Activated T-cell treated with anti-CD3 and anti-CD28 coated beads, Interleukin-2, amount 50 U/mL, for 48 hours (primary cell): Measurements from ENCODE around the gene FADS6.

Experiments
- DNase-seq, 2 experiments: peaks; one replicate each; pipeline ENCODE4 v3.0.0-alpha.2; 2020

The FADS6 gene, protein sequence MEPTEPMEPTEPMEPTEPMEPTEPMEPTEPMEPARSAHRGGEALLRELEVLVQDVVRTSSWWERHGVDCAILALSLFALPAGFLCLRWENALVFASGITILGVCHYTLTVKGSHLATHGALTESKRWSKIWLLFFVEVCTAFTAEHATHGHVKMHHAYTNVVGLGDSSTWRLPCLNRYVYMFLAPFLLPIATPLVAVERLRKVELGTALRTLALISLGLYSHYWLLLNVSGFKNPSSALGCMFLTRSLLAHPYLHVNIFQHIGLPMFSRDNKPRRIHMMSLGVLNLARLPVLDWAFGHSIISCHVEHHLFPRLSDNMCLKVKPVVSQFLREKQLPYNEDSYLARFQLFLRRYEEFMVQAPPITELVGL

DNA sequence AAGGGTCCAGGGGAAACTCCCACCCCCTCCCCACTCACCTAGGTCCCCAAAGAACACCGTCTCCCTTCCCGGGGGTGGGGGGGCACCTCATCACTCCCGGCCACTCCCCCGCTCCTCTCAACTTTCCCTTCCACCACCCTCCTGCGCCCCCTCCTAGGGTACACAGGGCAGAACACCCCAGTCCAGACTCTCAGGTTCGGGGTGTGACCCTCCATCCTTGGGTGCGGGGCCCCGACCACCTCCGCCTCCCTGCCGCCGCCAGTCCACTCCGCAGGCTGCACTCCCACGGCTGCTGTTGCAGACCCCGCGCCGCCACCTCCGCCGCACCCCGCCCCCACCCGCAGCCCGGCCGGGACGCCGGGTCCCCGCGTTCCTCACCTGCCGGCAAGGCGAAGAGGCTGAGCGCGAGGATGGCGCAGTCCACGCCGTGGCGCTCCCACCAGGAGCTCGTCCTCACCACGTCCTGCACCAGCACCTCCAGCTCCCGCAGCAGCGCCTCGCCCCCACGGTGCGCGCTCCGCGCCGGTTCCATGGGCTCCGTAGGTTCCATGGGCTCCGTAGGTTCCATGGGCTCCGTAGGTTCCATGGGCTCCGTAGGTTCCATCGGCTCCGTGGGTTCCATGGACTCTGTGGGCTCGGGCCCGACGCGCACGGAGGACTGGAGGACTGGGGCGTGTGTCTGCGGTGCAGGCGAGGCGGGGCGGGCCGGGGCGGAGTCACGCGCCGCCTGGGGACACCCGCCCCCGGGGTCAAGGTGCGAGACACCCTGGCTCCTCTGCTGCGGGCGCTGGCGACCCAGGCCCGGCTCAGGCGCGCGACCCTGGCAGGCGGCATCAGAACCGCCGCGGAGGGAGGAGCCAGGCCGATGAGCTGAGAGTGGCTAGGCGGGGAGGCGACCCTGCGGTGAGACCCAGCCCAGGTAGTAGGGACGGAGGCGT lies at the start of gene FADS6:
FADS6 (minus strand) TSS at position 660 of the 938 bp plus-strand sequence; CDS start at position 622, 38 bp downstream.
- DNase-seq: no peak

DNA sequence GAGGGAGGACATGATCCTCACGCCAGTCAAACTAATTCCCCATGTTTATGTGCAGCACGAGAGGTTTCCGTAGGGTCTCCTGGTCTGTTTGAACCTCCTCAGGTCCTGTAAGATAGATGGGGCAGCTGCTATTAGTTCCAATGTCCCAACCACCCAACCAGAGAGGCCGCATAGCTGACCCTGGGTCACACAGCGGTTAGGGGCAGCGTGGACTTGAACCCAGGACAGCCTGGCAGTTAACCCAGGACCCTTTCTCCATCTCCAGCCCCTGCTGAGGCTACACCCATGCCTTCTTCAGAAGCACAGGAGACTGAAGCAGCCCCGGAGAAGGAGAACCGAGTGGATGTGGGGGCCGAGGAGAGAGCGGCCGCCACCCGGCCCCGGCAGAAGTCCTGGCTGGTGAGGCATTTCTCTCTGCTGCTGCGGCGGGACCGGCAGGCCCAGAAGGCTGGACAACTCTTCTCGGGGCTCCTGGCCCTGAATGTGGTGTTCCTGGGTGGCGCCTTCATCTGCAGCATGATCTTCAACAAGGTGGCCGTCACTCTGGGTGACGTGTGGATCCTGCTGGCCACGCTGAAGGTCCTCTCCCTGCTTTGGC lies 47.8 kb upstream of the FADS6 start:
- DNase-seq: no peak

DNA sequence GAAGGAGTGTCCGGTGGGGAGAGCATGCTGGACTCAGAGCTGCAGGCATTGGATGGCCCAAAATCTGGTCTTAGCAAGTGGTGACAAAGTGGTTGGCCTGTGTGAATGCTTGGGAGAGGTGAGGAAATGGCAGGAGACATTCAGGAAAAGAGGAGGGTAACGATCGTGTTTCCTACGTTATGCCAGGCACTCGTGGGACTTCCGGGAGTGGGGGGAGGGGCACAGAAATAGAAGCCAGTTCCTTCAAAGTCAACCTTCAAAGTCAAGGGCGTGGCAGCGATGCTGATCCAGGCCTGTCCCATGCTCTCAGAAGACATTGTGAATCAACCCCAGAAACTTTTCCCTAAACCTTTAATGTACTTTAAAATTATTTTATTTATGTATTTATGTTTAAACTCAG lies 46.1 kb upstream of the FADS6 start:
- no peak for DNase-seq

DNA sequence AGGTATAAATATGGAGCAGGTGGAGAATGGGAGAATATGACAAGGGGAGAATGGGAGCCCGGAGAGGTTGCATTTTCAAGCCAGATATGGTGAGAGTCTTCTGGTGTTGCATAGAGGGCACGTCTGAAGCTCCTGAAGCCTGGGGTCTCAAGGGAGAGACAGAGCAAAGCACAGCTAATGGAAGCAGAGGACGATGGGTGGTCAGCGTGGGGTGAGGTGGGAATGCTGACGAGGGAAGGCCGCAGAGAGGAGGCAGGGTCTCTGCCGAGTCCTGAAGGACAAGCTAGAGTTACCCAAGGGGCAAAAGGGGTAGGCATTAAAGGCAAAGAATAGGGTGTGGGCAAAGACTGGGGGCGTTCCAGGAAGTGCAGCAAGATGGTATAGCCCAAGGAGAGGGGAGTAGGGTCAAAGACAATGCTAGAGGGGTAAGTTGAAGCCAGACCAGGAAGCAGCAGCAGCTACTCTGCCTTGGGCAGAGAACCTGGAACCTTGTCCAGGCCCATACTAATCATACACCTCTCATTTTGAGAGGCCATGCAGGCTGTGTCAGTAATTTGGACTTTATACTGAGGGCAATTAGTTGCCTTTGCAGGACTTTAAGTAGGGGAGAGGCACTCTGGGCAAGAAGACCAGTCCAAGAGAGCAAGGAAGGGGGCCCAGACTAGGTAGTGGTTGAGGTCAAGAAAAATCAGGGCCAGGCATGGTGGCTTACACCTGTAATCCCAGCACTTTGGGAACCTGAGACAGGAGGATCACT lies 44.9 kb upstream of the FADS6 start:
- DNase-seq: no peak

DNA sequence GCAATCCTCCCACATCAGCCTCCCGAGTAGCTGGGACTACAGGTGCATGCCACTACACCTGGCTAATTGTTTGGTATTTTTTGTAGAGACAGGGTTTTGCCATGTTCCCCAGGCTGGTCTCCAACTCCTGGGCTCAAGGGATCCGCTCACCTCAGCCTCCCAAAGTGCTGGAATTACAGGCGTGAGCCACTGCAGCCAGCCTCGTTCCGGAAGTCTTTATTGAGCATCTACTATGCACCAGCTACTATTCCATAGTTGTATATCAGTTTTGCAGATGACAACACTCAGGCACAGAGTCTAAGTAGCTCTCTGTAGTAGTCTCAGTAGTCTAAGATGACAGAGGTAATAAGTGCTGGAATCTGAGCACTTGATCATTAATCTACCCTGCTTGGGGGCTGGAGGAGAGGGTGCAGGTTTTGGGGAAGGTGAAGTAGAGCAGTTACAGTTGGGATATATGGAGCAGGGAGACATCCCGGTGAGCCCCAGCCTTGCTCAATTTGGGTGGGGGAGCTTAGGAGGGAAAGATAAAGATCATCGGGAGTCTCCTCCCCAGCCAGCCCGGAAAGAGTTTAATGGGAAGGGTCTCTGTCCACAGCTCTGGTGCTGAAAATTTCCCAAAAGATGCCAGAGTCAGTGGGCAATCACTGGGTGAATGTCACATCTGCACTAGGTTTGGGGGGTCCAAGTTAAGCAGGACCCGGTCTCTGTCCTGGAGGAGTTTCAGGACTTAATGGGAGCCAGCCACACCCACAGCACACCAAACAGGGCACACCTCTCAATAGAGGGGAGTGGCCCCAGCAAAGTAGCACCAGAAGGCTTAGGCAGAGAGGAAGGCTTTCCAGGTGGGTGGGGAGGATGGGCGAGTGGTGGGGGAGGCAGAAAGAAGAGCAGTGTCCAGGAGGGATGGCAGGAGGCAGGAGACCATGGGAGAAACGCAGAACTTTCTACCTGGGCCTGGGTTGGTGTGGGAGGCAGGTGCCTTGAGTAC lies 43.9 kb upstream of the FADS6 start:
- no peak for DNase-seq

DNA sequence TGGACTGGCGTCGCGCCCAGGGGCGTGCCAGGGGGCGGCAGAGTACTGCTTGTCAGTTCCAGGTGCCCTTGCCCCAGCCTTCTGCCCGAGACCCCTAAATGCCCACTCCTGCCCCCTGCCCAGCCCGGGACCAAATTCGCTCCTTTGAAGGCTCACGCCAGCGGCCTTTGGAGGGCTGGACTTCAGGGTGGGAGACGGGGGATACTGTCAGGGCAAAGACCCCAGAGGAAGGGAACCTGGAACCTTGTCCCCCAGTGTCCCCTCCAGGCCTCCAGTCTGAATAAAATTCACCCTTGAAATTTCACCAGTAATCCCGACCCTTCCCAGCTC lies 43.0 kb upstream of the FADS6 start:
- DNase-seq: no peak

DNA sequence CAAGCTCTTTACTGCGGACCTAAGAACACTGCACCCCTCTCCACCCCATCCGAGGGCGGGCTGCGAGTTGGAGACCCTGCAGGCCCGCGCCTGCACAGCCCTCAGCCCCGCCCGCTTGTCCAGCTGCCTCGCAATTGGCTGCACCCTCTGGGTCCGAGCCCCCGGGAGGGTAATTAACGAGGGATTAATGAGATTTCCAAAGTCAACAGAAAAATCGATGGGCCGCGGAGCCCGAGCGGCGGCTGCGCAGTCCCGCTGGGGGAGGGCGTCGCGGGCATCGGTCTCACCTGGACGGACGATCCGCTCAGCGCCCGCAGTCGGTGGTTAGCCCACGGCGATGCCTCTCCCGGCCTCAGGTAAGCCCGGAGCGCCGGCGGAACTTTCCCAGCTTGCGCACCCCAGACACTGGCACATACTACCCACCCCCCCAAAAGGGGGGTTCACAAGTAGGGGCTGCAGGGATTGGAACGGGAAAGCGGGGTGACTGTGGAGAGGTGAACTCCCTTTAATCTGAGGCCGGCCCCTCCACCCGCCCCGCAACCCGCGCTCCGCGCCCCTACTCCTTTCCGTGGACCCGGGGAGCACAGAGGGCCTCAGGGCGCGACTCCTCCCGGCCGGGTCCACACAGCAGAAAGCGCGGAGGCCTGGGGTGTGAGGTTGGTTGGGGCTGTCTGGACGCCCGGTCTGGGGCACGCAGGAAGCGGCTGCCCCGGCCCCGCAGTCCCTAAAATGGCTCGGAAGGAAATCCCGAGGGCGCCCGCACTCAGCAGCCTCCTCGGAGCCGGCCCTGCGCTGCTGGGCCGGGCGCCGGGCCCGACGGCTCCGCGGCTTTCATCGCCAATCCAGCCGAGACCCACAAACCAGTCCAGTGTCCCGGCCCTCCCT lies 42.4 kb upstream of the FADS6 start, which contains the start of gene OTOP3:
OTOP3 (plus strand) TSS at position 314 of the 885 bp plus-strand sequence; CDS start at position 338, 24 bp downstream.
- no peak for DNase-seq

DNA sequence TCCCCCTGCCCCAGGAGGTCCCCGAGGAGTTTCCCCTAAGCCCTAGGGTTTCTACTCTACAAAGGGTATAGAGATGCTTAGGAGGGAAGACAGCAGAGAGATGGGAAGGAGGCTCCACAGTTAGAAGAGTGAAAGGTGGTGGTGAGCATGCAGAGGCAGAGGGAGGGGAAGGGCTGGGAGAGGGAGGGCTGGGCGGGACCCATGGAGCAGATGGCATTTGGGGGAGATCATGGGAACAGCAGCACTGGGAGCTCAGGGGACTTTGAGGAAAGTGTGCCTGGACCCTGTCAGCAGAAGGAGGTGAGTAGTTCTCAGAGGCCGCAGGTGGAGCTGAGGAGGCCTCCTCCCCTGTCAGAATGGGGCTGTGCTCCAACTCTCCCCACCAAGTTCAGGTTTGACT lies 41.6 kb upstream of the FADS6 start:
- no peak for DNase-seq

DNA sequence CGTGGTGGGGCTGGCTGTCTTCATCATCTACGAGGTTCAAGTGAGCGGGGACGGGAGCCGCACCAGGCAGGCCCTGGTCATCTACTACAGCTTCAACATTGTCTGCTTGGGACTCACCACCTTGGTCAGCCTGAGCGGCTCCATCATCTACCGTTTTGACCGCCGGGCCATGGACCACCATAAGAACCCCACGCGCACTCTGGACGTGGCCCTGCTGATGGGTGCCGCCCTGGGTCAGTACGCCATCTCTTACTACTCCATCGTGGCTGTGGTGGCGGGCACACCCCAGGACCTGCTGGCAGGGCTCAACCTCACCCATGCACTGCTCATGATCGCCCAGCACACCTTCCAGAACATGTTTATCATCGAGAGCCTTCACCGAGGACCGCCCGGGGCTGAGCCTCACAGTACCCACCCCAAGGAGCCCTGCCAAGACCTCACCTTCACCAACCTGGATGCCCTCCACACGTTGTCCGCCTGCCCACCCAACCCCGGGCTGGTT lies 37.2 kb upstream of the FADS6 start:
- DNase-seq: no peak

DNA sequence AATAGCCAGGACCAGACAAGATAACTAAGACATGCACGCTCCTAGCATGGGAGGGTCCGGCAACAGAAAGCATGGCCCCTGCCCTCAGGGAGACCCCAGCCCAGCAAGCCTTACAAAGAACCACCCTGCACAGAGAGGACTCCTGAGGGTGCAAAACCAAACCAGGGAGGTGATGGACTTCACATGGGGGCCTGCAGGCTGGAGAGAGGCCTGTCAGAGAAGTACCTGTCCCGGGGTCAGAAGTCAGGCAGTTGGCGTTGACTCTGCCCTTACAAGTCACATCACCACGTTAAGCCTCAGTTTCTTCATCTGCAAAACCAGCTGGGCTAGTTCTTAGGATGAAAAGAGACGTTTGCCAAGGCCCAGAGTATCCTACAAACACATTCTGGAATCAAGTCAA lies 35.4 kb upstream of the FADS6 start:
- DNase-seq: no peak

DNA sequence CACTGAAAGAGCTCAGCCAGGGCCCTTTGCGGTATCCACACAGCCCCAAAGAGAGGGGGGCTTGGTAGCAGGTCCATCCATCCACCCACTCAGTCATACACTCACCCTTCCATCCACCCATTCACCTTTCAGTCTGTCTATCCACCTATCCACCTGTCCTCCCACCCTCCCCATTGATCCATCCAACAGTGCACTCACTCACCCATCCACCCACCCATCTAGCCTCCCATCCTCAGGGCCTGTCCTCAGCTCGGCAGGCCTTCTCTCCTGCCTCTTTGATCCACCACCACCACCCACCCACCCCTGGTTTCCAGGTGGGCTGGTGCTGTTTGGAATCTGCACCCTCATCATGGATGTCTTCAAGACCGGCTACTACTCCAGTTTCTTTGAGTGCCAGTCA lies 31.8 kb upstream of the FADS6 start:
- DNase-seq: no peak

DNA sequence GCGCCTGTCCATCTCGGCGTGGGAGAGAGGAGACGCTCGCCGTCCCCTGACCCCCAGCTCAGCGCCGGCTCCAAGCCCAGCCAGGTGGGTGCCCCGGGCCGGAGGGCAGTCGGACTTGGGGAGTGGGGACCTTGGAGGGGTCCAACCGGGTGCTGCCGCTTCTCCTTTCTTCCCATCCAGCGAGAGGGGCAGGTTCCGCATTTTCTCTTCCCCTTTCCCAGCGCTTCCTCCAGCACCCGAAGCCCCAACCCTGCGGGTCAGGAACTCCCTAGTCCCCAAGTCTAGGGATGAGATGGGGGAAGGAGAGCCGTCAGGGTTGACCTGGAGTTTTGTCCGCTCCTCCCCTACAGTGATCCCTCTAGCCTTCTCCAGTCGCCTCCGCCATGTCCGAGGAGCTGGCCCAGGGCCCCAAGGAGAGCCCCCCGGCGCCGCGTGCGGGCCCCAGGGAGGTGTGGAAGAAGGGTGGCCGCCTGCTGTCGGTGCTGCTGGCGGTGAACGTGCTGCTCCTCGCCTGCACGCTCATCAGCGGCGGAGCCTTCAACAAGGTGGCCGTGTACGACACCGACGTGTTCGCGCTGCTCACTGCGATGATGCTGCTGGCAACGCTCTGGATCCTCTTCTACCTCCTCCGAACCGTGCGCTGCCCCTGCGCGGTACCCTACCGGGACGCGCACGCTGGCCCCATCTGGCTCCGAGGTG lies 31.0 kb upstream of the FADS6 start, which contains the start of gene OTOP2:
OTOP2 (plus strand) TSS at position 24 of the 699 bp plus-strand sequence; CDS start at position 384, 360 bp downstream.
- DNase-seq: no peak

DNA sequence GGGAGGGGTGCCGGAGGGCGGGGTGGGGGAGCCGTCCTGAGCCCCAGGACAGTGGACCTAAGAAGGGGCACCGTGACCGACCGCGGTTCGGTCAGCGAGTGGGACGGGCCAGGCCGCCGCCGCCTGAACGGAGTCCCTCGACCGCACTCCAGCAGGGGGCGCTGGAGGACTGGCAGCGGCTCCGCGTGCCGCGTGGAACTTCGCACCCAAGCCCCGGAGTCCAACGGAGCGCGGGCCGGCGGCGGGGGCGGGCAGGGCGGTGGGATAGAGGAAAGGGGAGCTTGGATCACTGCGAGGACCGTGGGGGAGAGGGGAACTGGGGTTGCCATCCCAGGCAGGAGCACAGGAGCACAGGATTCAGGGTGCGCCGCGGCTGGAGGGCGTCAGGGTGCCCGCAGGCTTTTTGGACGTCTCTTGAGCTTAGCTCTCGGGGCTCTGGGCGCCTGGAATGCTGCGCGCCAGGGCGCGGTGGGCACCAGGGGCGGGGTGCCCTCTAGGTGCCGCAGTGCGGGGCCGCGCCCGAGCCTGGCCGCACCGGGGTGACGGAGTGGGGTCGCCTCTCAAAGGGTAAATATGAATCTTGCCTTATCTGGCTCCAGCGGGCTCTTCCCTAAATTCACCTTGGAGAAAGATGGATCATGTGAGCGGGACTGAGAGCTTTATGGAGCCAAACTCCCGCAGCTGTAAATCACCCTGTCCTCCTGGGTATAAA lies 30.3 kb upstream of the FADS6 start:
- peak; percentile 85 to 87 for DNase-seq

DNA sequence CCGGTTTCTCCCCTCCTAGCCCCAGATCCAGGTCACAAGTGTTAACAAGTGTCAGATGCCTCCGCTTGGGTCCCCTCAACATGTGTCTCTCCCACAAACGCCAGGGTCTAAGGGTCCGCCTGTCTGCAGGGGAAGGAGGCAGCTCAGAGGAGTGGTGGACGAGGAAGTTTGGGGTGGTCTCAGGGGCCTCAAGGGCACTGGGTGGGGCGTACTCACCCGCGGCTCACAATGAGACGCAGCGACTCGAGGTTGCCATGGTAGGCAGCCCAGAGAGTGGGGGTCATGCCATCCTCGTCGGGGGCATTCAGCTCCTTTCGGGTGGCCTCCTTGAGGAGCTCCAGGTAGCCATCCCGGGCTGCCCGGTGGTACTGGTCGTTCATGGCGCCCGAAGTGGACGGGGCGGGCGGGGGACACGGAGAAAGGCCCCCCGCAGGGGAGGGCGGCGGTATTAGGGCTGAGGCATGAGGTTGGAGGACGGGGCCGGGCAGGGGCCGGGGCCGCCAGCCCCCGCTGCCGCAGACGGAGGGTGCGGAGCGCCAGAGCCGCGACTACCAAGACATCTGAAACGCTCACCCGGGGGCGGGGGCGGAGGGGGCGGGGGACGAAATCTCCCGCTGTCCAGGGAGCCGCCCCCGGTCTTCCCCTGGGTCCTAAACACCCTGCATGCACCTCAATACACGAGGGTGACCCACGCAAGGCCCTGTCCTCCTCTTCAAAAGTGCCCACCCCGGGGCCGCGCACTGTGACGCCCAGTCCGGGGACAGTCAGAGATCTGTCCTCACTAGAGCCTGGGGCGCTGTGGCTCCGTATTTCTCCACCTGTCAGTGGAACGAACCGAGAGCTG lies 29.5 kb upstream of the FADS6 start, which contains the start of gene USH1G:
USH1G (minus strand) TSS at position 562 of the 844 bp plus-strand sequence; CDS start at position 380, 182 bp downstream.
- DNase-seq: no peak

DNA sequence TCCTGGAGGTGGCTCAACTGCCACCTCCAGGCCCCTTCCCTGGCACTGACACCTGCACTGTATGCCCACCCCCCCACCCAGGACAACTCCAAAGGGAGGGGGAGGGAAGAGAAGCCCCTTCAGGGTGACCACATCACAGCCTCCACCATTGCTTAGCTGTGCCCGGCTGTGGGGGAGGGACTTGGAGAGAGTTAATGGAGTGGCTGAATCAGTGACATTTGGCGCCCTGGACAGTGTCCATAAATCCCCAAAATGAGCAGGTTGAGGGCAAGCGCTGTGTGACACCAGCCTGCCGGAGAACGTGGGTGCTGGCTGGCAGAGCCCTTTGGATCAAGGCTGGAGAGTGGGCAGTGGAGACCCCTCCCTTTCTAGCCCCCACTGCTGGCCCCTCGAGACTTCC lies 28.7 kb upstream of the FADS6 start:
- no peak for DNase-seq

DNA sequence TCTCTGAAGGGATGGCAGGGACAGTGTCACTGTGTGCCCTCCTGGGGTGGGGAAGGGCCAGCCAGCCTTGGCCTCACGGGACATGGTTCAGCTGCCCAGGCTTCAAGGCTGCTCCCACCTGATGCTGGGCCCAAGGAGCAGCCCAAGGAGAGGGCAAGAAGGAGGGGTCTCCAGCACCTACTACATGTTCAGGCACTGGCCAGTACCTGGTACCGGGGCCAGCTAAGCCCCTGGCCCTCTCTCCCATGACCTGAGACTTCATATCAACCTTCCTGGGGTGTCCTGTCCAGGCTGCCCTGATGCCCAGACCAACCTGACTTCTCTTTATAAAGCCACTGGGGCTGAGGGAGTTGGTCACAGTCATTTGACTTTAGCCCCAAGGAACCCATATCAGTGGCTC lies 28.3 kb upstream of the FADS6 start:
- DNase-seq: no peak

DNA sequence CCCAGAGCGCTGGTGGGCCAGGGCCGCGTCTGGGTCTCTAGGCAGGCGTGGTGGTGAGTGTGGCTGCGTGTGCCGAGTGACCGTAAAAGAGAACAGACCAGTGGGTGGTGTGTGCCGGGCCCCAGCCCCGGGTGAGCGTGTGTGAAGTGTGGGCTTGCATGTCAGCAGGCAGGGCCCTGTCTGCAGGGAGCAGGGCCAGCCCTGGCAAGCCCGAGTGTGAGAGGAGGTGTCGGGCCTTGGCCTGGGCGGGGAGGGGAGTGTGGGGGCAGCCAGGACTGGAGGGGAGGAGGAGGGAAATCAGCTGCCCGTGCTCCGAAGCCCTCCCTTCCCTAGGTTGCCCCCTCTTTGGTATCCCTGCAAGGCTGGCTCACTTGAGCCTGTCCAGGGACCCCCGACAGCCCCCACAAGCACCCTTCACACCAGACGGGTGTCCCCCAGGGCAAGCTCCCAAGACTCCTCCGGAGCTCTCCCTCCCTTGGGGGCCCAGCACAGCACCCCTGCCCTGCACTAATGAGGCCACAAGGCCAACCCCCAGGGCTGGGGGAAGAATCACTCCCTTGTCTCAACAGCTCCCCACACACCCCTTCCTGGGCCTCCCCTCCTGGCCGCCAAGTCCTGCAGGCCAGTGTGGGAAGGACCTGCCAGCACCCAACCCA lies 27.7 kb upstream of the FADS6 start:
- no peak for DNase-seq
